KG1 (cell line): ENCODE results near the gene ARHGEF6.

Source experiments
- DNase-seq: peaks from one replicate; lab custom pipeline; 2025; lab: John Stamatoyannopoulos, UW

ARHGEF6 gene

GRCh38 chrX:136691028-136691809, 89.5 kb downstream of the ARHGEF6 start:
- no peak for DNase-seq

- no peak for DNase-seq
Observed at GRCh38 chrX:136689436-136689835, 91.3 kb downstream of the ARHGEF6 start.

GRCh38 chrX:136687457-136687856, 93.3 kb downstream of the ARHGEF6 start:
- DNase-seq: no peak

- DNase-seq: no peak
Observed at GRCh38 chrX:136684120-136684519, 96.6 kb downstream of the ARHGEF6 start.

- no peak for DNase-seq
Observed at GRCh38 chrX:136679531-136679930, 101.2 kb downstream of the ARHGEF6 start.

- DNase-seq: no peak
Observed at GRCh38 chrX:136674270-136674985, 106.3 kb downstream of the ARHGEF6 start.

GRCh38 chrX:136671006-136671610, 109.6 kb downstream of the ARHGEF6 start:
- no peak for DNase-seq

- no peak for DNase-seq
Observed at GRCh38 chrX:136667446-136668168, 113.1 kb downstream of the ARHGEF6 start.

- no peak for DNase-seq
Observed at GRCh38 chrX:136666088-136666487, 114.6 kb downstream of the ARHGEF6 start.

GRCh38 chrX:136665258-136665900, 115.4 kb downstream of the ARHGEF6 start:
- DNase-seq: no peak

GRCh38 chrX:136662976-136663375, 117.8 kb downstream of the ARHGEF6 start:
- DNase-seq: no peak

GRCh38 chrX:136662104-136662503, 118.6 kb downstream of the ARHGEF6 start:
- DNase-seq: no peak

- DNase-seq: no peak
Observed at GRCh38 chrX:136660896-136661295, 119.8 kb downstream of the ARHGEF6 start.

GRCh38 chrX:136659174-136659573, 121.6 kb downstream of the ARHGEF6 start:
- no peak for DNase-seq

GRCh38 chrX:136658151-136658550, 122.6 kb downstream of the ARHGEF6 start:
- DNase-seq: no peak

GRCh38 chrX:136656361-136656964, 124.3 kb downstream of the ARHGEF6 start:
- no peak for DNase-seq

GRCh38 chrX:136652822-136653723, 127.7 kb downstream of the ARHGEF6 start:
- no peak for DNase-seq

- no peak for DNase-seq
Observed at GRCh38 chrX:136650811-136651210, 129.9 kb downstream of the ARHGEF6 start.

GRCh38 chrX:136647677-136648360, 132.9 kb downstream of the ARHGEF6 start, which contains the start of gene CD40LG:
Gene CD40LG, plus strand, starts transcription at chrX:136648158. Its CDS starts 91 bp downstream, at chrX:136648249.
- DNase-seq: no peak
